Neural crest cell (in vitro differentiated cells): ENCODE results near the gene NR2C2. TPM values are rescaled to one million over a fixed set of nuclear protein-coding genes. Genes with fewer than 3 reads are reported as not detected.
"Not testable (repeated sequence)": the region's sequence is repeated elsewhere in the genome, so short reads cannot be mapped to it uniquely, and the experiment has no call there.

ENCODE experiments used
- DNase-seq: peaks from one replicate; pipeline ENCODE4 v3.0.0; 2021; ENCODE audit warnings: low read depth, mixed read lengths, low spot score
- H3K27ac Mint-ChIP-seq: one replicate; pipeline ENCODE4 v1.8.0; 2021; ENCODE audit warnings: mild to moderate bottlenecking, mixed read lengths; ENCODE audit not compliant: unreplicated experiment
- H3K27me3 Mint-ChIP-seq: 2 replicates; pipeline ENCODE4 v1.8.0; 2021; ENCODE audit warnings: low read depth, mild to moderate bottlenecking, mixed read lengths
- H3K36me3 Mint-ChIP-seq: 2 replicates; pipeline ENCODE4 v1.8.0; 2021; ENCODE audit warnings: low read depth, mild to moderate bottlenecking, mixed read lengths
- H3K4me1 Mint-ChIP-seq: 2 replicates; pipeline ENCODE4 v1.8.0; 2021; ENCODE audit warnings: mixed read lengths
- H3K4me3 Mint-ChIP-seq: one replicate; pipeline ENCODE4 v1.8.0; 2021; ENCODE audit warnings: mild to moderate bottlenecking, mixed read lengths
- H3K9me3 Mint-ChIP-seq: 2 replicates; pipeline ENCODE4 v1.8.0; 2021; ENCODE audit warnings: mixed read lengths
- CTCF ChIP-seq: fragments of 200-600 bp; sonication (generic); conservative IDR thresholded peaks from 2 replicates; pipeline ENCODE4 v1.5.0; 2021; ENCODE audit warnings: antibody characterized with exemption, mild to moderate bottlenecking
- total RNA-seq: library from RNA; stranded (reverse); gene quantifications from 2 replicates; pipeline ENCODE4 v1.2.1, GENCODE V29; 2021

NR2C2 gene
- total RNA-seq, 1 donor from 2014 or later: 34.4 TPM

GRCh38 chr3:14990780-14991148 lies 43.4 kb downstream of the NR2C2 start:
- H3K27me3 Mint-ChIP-seq: no peaks in the 10 kb centered on the region
- H3K36me3 Mint-ChIP-seq: peaks cover under 1% of the 10 kb centered on the region
- no peaks in the 10 kb centered on the region for H3K9me3 Mint-ChIP-seq
- no peak for TF ChIP-seq CTCF
- H3K4me1 Mint-ChIP-seq: peaks cover 29% of the 10 kb centered on the region
- no peak overlapping the region for H3K27ac Mint-ChIP-seq
- no peak for DNase-seq
- no peak overlapping the region for H3K4me3 Mint-ChIP-seq

- H3K27ac Mint-ChIP-seq: no peak overlapping the region
- H3K4me1 Mint-ChIP-seq: peaks cover 29% of the 10 kb centered on the region
- TF ChIP-seq CTCF: no peak
- peaks cover 3% of the 10 kb centered on the region for H3K36me3 Mint-ChIP-seq
- no peak for DNase-seq
- H3K27me3 Mint-ChIP-seq: no peaks in the 10 kb centered on the region
- H3K4me3 Mint-ChIP-seq: no peak overlapping the region
- no peaks in the 10 kb centered on the region for H3K9me3 Mint-ChIP-seq
Observed at GRCh38 chr3:14991151-14991742, 43.9 kb downstream of the NR2C2 start.

GRCh38 chr3:14991818-14992612 lies 44.6 kb downstream of the NR2C2 start:
- peaks cover 29% of the 10 kb centered on the region for H3K4me1 Mint-ChIP-seq
- no peak overlapping the region for H3K27ac Mint-ChIP-seq
- TF ChIP-seq CTCF: no peak
- no peaks in the 10 kb centered on the region for H3K27me3 Mint-ChIP-seq
- no peak overlapping the region for H3K4me3 Mint-ChIP-seq
- no peak for DNase-seq
- H3K36me3 Mint-ChIP-seq: peaks cover 3% of the 10 kb centered on the region
- no peaks in the 10 kb centered on the region for H3K9me3 Mint-ChIP-seq

- no peaks in the 10 kb centered on the region for H3K4me1 Mint-ChIP-seq
- peaks cover 35% of the 10 kb centered on the region for H3K36me3 Mint-ChIP-seq
- no peak for DNase-seq
- H3K27ac Mint-ChIP-seq: no peak overlapping the region
- H3K27me3 Mint-ChIP-seq: no peaks in the 10 kb centered on the region
- no peak for TF ChIP-seq CTCF
- H3K9me3 Mint-ChIP-seq: peaks cover 9% of the 10 kb centered on the region
- H3K4me3 Mint-ChIP-seq: no peak overlapping the region
Observed at GRCh38 chr3:14997941-14998340, 50.6 kb downstream of the NR2C2 start.

GRCh38 chr3:14999182-14999581 lies 51.8 kb downstream of the NR2C2 start:
- not testable (repeated sequence) for H3K27me3 Mint-ChIP-seq, H3K4me1 Mint-ChIP-seq, DNase-seq, H3K4me3 Mint-ChIP-seq, H3K27ac Mint-ChIP-seq, H3K9me3 Mint-ChIP-seq
- peaks cover 41% of the 10 kb centered on the region for H3K36me3 Mint-ChIP-seq

- Mint-ChIP-seq H3K4me3 (no peak overlapping the region), H3K27me3 (no peaks in the 10 kb centered on the region), H3K27ac (peak overlapping the region; percentile 69), H3K36me3 (peaks cover 23% of the 10 kb centered on the region), H3K9me3 (no peaks in the 10 kb centered on the region), H3K4me1 (peaks cover 4% of the 10 kb centered on the region)
- no peak for TF ChIP-seq CTCF
- DNase-seq: no peak
Observed at GRCh38 chr3:15007681-15008141, 60.3 kb downstream of the NR2C2 start.
